CD14-positive monocyte (primary cell): ENCODE data around the gene CUX1. TPM values are rescaled to one million over a fixed set of nuclear protein-coding genes. Genes with fewer than 3 reads are reported as not detected.
A peak's percentile ranks its signal among the peaks of the same experiment; 100 is the strongest.
"Not testable (repeated sequence)": the region's sequence is repeated elsewhere in the genome, so short reads cannot be mapped to it uniquely, and the experiment has no call there.

Experiments
- DNase-seq, 3 donors: peaks; one replicate each; pipeline ENCODE4 v3.0.0-alpha.2; 2011 to 2022
- H2AFZ ChIP-seq: 2 replicates; pipeline ENCODE4 v1.6.0; 2012; ENCODE audit warnings: mild to moderate bottlenecking, low read depth, low read length, inconsistent platforms; ENCODE audit not compliant: insufficient read depth, poor library complexity, severe bottlenecking
- H3K27ac ChIP-seq, 2 donors: 1 replicate in 1 of 2; 2 replicates in 1 of 2; pipeline ENCODE4 v1.5.1; 2012 to 2013; ENCODE audit warnings: low read length in 2 of 2, control low read depth in 1 of 2, inconsistent platforms in 1 of 2, low read depth in 1 of 2, mild to moderate bottlenecking in 1 of 2
- H3K27me3 ChIP-seq, 2 donors: one replicate each; pipeline versions ENCODE4 v1.6.0 to v1.6.1; 2011 to 2013; ENCODE audit warnings: low read length in 2 of 2; ENCODE audit not compliant: control insufficient read depth in 2 of 2, insufficient read depth in 2 of 2
- H3K36me3 ChIP-seq, 2 donors: replicated peaks in 1 of 2; 1 replicate in 1 of 2; 2 replicates in 1 of 2; pipeline versions ENCODE4 v1.5.1 to v1.6.1; 2012 to 2013; ENCODE audit warnings: low read length in 2 of 2, control low read depth in 1 of 2, inconsistent platforms in 1 of 2, mild to moderate bottlenecking in 1 of 2; ENCODE audit not compliant: insufficient read depth in 2 of 2, control insufficient read depth in 1 of 2
- H3K4me1 ChIP-seq, 2 donors: 1 replicate in 1 of 2; 2 replicates in 1 of 2; pipeline versions ENCODE4 v1.5.1 to v1.6.1; 2012 to 2013; ENCODE audit warnings: low read length in 2 of 2, control low read depth in 1 of 2, inconsistent platforms in 1 of 2, mild to moderate bottlenecking in 1 of 2, moderate library complexity in 1 of 2; ENCODE audit not compliant: insufficient read depth in 2 of 2, control insufficient read depth in 1 of 2
- H3K4me2 ChIP-seq: replicated peaks from 2 replicates; pipeline ENCODE3; 2012; ENCODE audit warnings: low read length, moderate library complexity, mild to moderate bottlenecking; ENCODE audit not compliant: poor library complexity, severe bottlenecking; ENCODE audit errors: extremely low read depth
- H3K4me3 ChIP-seq, 3 experiments: fragments of 200-600 bp in 1 of 3; sonication (generic) in 1 of 3; replicated peaks in 1 of 3; 1 replicate in 2 of 3; 2 replicates in 1 of 3; pipeline ENCODE4 v1.5.1; 2011 to 2013; ENCODE audit warnings: low read length in 3 of 3, mild to moderate bottlenecking in 3 of 3, control low read depth in 2 of 3, low read depth in 2 of 3, inconsistent platforms in 1 of 3, moderate library complexity in 1 of 3
- H3K79me2 ChIP-seq: 2 replicates; pipeline ENCODE4 v1.6.0; 2012; ENCODE audit warnings: mild to moderate bottlenecking, control low read depth, inconsistent platforms, low read length, moderate library complexity; ENCODE audit not compliant: insufficient read depth
- H3K9ac ChIP-seq: 2 replicates; pipeline ENCODE4 v1.6.0; 2017; ENCODE audit warnings: low read length, mild to moderate bottlenecking; ENCODE audit not compliant: insufficient read depth, poor library complexity, severe bottlenecking
- H3K9me3 ChIP-seq, 2 donors: replicated peaks in 1 of 2; 1 replicate in 1 of 2; 2 replicates in 1 of 2; pipeline versions ENCODE4 v1.5.1 to v1.6.1; 2012 to 2013; ENCODE audit warnings: low read length in 2 of 2, control low read depth in 1 of 2; ENCODE audit not compliant: control insufficient read depth in 1 of 2, insufficient read depth in 1 of 2
- H4K20me1 ChIP-seq: 2 replicates; pipeline ENCODE4 v1.6.0; 2012; ENCODE audit warnings: mild to moderate bottlenecking, low read length, control low read depth, moderate library complexity; ENCODE audit not compliant: insufficient read depth
- H3K27ac Mint-ChIP-seq, 7 donors: one replicate each; pipeline ENCODE4 v1.8.0; 2020; ENCODE audit warnings: mild to moderate bottlenecking in 7 of 7, mixed read lengths in 7 of 7, moderate library complexity in 6 of 7, inconsistent platforms in 2 of 7
- H3K27me3 Mint-ChIP-seq, 3 donors: one replicate each; pipeline ENCODE4 v1.8.0; 2021 to 2022; ENCODE audit warnings: low read depth in 3 of 3, mild to moderate bottlenecking in 3 of 3, mixed read lengths in 3 of 3, moderate library complexity in 3 of 3, inconsistent platforms in 1 of 3
- H3K36me3 Mint-ChIP-seq, 2 donors: one replicate each; pipeline ENCODE4 v1.8.0; 2020; ENCODE audit warnings: mixed read lengths in 2 of 2, inconsistent platforms in 1 of 2, mild to moderate bottlenecking in 1 of 2
- H3K4me1 Mint-ChIP-seq: one replicate; pipeline ENCODE4 v1.8.0; 2020; ENCODE audit warnings: mild to moderate bottlenecking, mixed read lengths
- H3K4me3 Mint-ChIP-seq, 2 donors: one replicate each; pipeline ENCODE4 v1.8.0; 2020; ENCODE audit warnings: mild to moderate bottlenecking in 2 of 2, mixed read lengths in 2 of 2, moderate library complexity in 1 of 2
- H3K9me3 Mint-ChIP-seq, 7 donors: one replicate each; pipeline ENCODE4 v1.8.0; 2020 to 2022; ENCODE audit warnings: mixed read lengths in 7 of 7, mild to moderate bottlenecking in 6 of 7, moderate library complexity in 6 of 7, inconsistent platforms in 2 of 7
- CTCF ChIP-seq: fragments of 200-600 bp; IDR thresholded peaks from one replicate; pipeline ENCODE4 v1.8.0; 2022; ENCODE audit warnings: antibody characterized with exemption, mild to moderate bottlenecking
- WGBS: methylation state at CpG from one replicate; pipeline ENCODE4 v1.1.5; 2013; ENCODE audit warnings: missing lambda C conversion rate; ENCODE audit not compliant: insufficient coverage; 5-methylcytosine and 5-hydroxymethylcytosine counted together
- intact Hi-C, 2 donors: fragments of 100-400 bp; cut with micrococcal nuclease; formaldehyde crosslinking; loops; one replicate each; pipeline versions ENCODE4 v1.15.0 to v1.15.1; 2023
- polyA plus RNA-seq, 3 donors: library from polyadenylated mRNA; depleted of rRNA in 1 of 3; unstranded in 2 of 3; stranded (reverse) in 1 of 3; fragments of 300-500 nt in 2 of 3; fragments of >200 nt in 1 of 3; fragmentation: Illumina TruSeq in 2 of 3; gene quantifications; 1 replicate in 2 of 3; 2 replicates in 1 of 3; pipeline ENCODE4 v1.2.3, GENCODE V29; 2012 to 2021

Gene CUX1
- polyA plus RNA-seq, 3 donors, result 17.6 to 38.0 (median 28.0) TPM

- Mint-ChIP-seq H3K4me3 (peak overlapping the region in 1 of 2 donors; percentile 31), H3K9me3 (peaks cover 0 to 4% (median 0%) of the 10 kb centered on the region in 7 donors)
Measured at GRCh38 chr7:102322202-102322715, 504.8 kb downstream of the CUX1 start.

GRCh38 chr7:102323914-102324195 lies 506.4 kb downstream of the CUX1 start:
- Histone ChIP-seq H3K27ac (no peak overlapping the region), H3K27me3 (no peaks in the 10 kb centered on the region), H4K20me1 (no peaks in the 10 kb centered on the region), H3K4me1 (peaks cover 0 to 4% of the 10 kb centered on the region in 2 donors), H3K79me2 (no peaks in the 10 kb centered on the region), H3K4me2 (no peak overlapping the region), H3K36me3 (peaks cover 15 to 21% of the 10 kb centered on the region in 2 donors), H3K4me3 (no peak overlapping the region), H3K9me3 (no peaks in the 10 kb centered on the region), H3K9ac (no peak overlapping the region), H2AFZ (no peak overlapping the region)
- no peak for TF ChIP-seq CTCF
- H3K9me3 Mint-ChIP-seq, result peaks cover 0 to 4% (median 0%) of the 10 kb centered on the region in 7 donors
- intact Hi-C loops, result no loop called here
- no peak overlapping the region for H3K4me3 Mint-ChIP-seq
- peaks cover 20 to 24% of the 10 kb centered on the region in 2 donors for H3K36me3 Mint-ChIP-seq
- peaks cover 5 to 13% (median 6%) of the 10 kb centered on the region in 3 donors for H3K27me3 Mint-ChIP-seq
- 83% methylated on average over 4 of the region's 5 CpGs for WGBS
- H3K27ac Mint-ChIP-seq, result no peak overlapping the region
- DNase-seq, result no peak
- peaks cover 19% of the 10 kb centered on the region for H3K4me1 Mint-ChIP-seq

More at GRCh38 chr7:102322202-102322715, 504.8 kb downstream of the CUX1 start:
- WGBS, result 77% methylated on average over 4 of the region's 8 CpGs
- Histone ChIP-seq H3K4me3 (no peak overlapping the region), H3K9ac (no peak overlapping the region), H3K9me3 (no peaks in the 10 kb centered on the region), H3K4me1 (no peaks in the 10 kb centered on the region), H4K20me1 (peaks cover 6% of the 10 kb centered on the region), H3K27ac (no peak overlapping the region), H3K4me2 (no peak overlapping the region), H3K79me2 (no peaks in the 10 kb centered on the region), H3K36me3 (peaks cover 31 to 37% of the 10 kb centered on the region in 2 donors), H3K27me3 (no peaks in the 10 kb centered on the region), H2AFZ (no peak overlapping the region)
- DNase-seq, result no peak
- Mint-ChIP-seq H3K27ac (peak overlapping the region in 2 of 7 donors; percentile 12 to 57), H3K4me1 (peaks cover 7% of the 10 kb centered on the region), H3K36me3 (peaks cover 31 to 40% of the 10 kb centered on the region in 2 donors), H3K27me3 (peaks cover 3 to 7% (median 3%) of the 10 kb centered on the region in 3 donors)
- intact Hi-C loops, result no loop called here
- no peak for TF ChIP-seq CTCF

GRCh38 chr7:102325106-102325505 lies 507.7 kb downstream of the CUX1 start:
- H3K27me3 ChIP-seq, H2AFZ ChIP-seq, intact Hi-C loops, H3K4me3 ChIP-seq, H3K9me3 Mint-ChIP-seq, H3K9ac ChIP-seq, H3K4me1 ChIP-seq, H3K4me3 Mint-ChIP-seq, H3K79me2 ChIP-seq, H3K36me3 ChIP-seq, H3K27ac ChIP-seq, H3K4me2 ChIP-seq, DNase-seq, H4K20me1 ChIP-seq, H3K27ac Mint-ChIP-seq, H3K9me3 ChIP-seq: not testable (repeated sequence)
- peaks cover 5 to 15% (median 6%) of the 10 kb centered on the region in 3 donors for H3K27me3 Mint-ChIP-seq
- 89% methylated on average over 5 of the region's 11 CpGs for WGBS
- H3K36me3 Mint-ChIP-seq, result peaks cover 11 to 14% of the 10 kb centered on the region in 2 donors
- H3K4me1 Mint-ChIP-seq, result peaks cover 24% of the 10 kb centered on the region
